H1 (cell line): ENCODE data around the gene VCPKMT. TPM values are rescaled to one million over a fixed set of nuclear protein-coding genes. Genes with fewer than 3 reads are reported as not detected.

ENCODE experiments used
- CTCF ChIA-PET: fragments of 300-600 bp; sonication (Branson Sonifier 250); formaldehyde crosslinking; loops from one replicate; lab custom pipeline; 2021; ENCODE audit not compliant: partially characterized antibody; lab: Charles Lee
- POLR2A ChIA-PET: fragments of 300-600 bp; sonication (Branson Sonifier 250); formaldehyde crosslinking; loops from one replicate; lab custom pipeline; 2021; ENCODE audit warnings: inconsistent platforms; ENCODE audit not compliant: partially characterized antibody; lab: Charles Lee
- DNase-seq, 2 experiments: peaks; one replicate each; pipeline versions ENCODE4 v3.0.0 to v3.0.0-alpha.2; 2010 to 2022; ENCODE audit warnings: low spot score in 2 of 2, low read depth in 1 of 2, mixed read lengths in 1 of 2
- FAIRE-seq: peaks from 2 replicates; lab custom pipeline; 2011; peaks lifted over from hg19 to GRCh38; lab: Jason Lieb, UNC
- H2AFZ ChIP-seq: 2 replicates; pipeline ENCODE4 v1.8.1; 2012; ENCODE audit warnings: low read length, inconsistent platforms
- H2AK5ac ChIP-seq: 2 replicates; pipeline ENCODE4 v1.6.1; 2013; ENCODE audit warnings: low read depth, low read length
- H2BK120ac ChIP-seq: replicated peaks from 2 replicates; pipeline ENCODE3; 2013; ENCODE audit warnings: low read depth, low read length, inconsistent platforms
- H2BK12ac ChIP-seq: 2 replicates; pipeline ENCODE4 v1.6.1; 2013; ENCODE audit warnings: low read depth, low read length
- H2BK15ac ChIP-seq: 2 replicates; pipeline ENCODE4 v1.6.1; 2013; ENCODE audit warnings: low read length
- H2BK20ac ChIP-seq: 2 replicates; pipeline ENCODE4 v1.6.1; 2013; ENCODE audit warnings: low read length
- H2BK5ac ChIP-seq: 2 replicates; pipeline ENCODE4 v1.6.1; 2013; ENCODE audit warnings: low read depth, low read length
- H3K14ac ChIP-seq: 2 replicates; pipeline ENCODE4 v1.6.1; 2013; ENCODE audit warnings: inconsistent platforms; ENCODE audit not compliant: insufficient read length
- H3K18ac ChIP-seq: 2 replicates; pipeline ENCODE4 v1.6.1; 2013; ENCODE audit warnings: low read length; ENCODE audit errors: extremely low read depth
- H3K23ac ChIP-seq: 2 replicates; pipeline ENCODE4 v1.6.1; 2013; ENCODE audit warnings: inconsistent platforms; ENCODE audit not compliant: insufficient read length
- H3K23me2 ChIP-seq: 2 replicates; pipeline ENCODE4 v1.6.1; 2013; ENCODE audit warnings: low read depth, low read length
- H3K27ac ChIP-seq: 2 replicates; pipeline ENCODE4 v1.6.1; 2011; ENCODE audit warnings: low read depth, low read length, inconsistent platforms
- H3K27me3 ChIP-seq, 4 experiments: replicated peaks in 1 of 4; 1 replicate in 1 of 4; 2 replicates in 3 of 4; pipeline versions ENCODE4 v1.6.1 to v1.8.1; 2011 to 2013; ENCODE audit warnings: low read length in 3 of 4, mild to moderate bottlenecking in 3 of 4, inconsistent platforms in 2 of 4, mixed read lengths in 2 of 4, moderate library complexity in 1 of 4; ENCODE audit not compliant: control insufficient read depth in 3 of 4, insufficient read depth in 3 of 4; ENCODE audit errors: extremely low read depth in 1 of 4
- H3K36me3 ChIP-seq, 4 experiments: 2 replicates each; pipeline versions ENCODE4 v1.6.1 to v1.8.1; 2011 to 2013; ENCODE audit warnings: mild to moderate bottlenecking in 4 of 4, low read length in 3 of 4, moderate library complexity in 2 of 4, control low read depth in 1 of 4, inconsistent platforms in 1 of 4; ENCODE audit not compliant: insufficient read depth in 4 of 4, control insufficient read depth in 2 of 4
- H3K4ac ChIP-seq: replicated peaks from 2 replicates; pipeline ENCODE3; 2013; ENCODE audit warnings: low read length, low read depth, mixed read lengths, inconsistent platforms; ENCODE audit not compliant: insufficient read length
- H3K4me1 ChIP-seq, 4 experiments: replicated peaks in 1 of 4; 1 replicate in 1 of 4; 2 replicates in 3 of 4; pipeline versions ENCODE4 v1.6.1 to v1.8.1; 2011 to 2013; ENCODE audit warnings: low read length in 3 of 4, inconsistent platforms in 2 of 4, mixed read lengths in 1 of 4; ENCODE audit not compliant: insufficient read depth in 4 of 4, control insufficient read depth in 3 of 4
- H3K4me2 ChIP-seq, 2 experiments: 2 replicates each; pipeline versions ENCODE4 v1.6.1 to v1.8.1; 2011 to 2013; ENCODE audit warnings: low read depth in 2 of 2, low read length in 2 of 2, control low read depth in 1 of 2, inconsistent platforms in 1 of 2, mild to moderate bottlenecking in 1 of 2; ENCODE audit not compliant: insufficient read depth in 1 of 2
- H3K4me3 ChIP-seq, 4 experiments: fragments of 200-600, 300-600 bp in 1 of 4; sonication (generic), shearing (Covaris generic), sonication (Bioruptor Twin) in 1 of 4; 2 replicates each; pipeline versions ENCODE4 v1.5.1 to v1.8.1; 2011 to 2016; ENCODE audit warnings: low read length in 4 of 4, low read depth in 3 of 4, control low read depth in 2 of 4, inconsistent platforms in 2 of 4, mild to moderate bottlenecking in 2 of 4, mixed read lengths in 1 of 4, moderate library complexity in 1 of 4; ENCODE audit not compliant: insufficient read depth in 2 of 4; ENCODE audit errors: extremely low read depth in 1 of 4
- H3K56ac ChIP-seq: replicated peaks from 2 replicates; pipeline ENCODE3; 2013; ENCODE audit warnings: low read depth, mild to moderate bottlenecking, mixed read lengths, low read length, inconsistent platforms; ENCODE audit not compliant: insufficient read length
- H3K79me1 ChIP-seq: 2 replicates; pipeline ENCODE4 v1.6.1; 2013; ENCODE audit warnings: low read depth, low read length, control low read depth
- H3K79me2 ChIP-seq, 2 experiments: 2 replicates each; pipeline versions ENCODE4 v1.6.1 to v1.8.1; 2012 to 2013; ENCODE audit warnings: low read length in 2 of 2, mild to moderate bottlenecking in 2 of 2, inconsistent platforms in 1 of 2; ENCODE audit not compliant: insufficient read depth in 2 of 2, control insufficient read depth in 1 of 2
- H3K9ac ChIP-seq, 4 experiments: replicated peaks in 1 of 4; 1 replicate in 1 of 4; 2 replicates in 3 of 4; pipeline versions ENCODE4 v1.6.1 to v1.8.1; 2011 to 2013; ENCODE audit warnings: low read depth in 3 of 4, low read length in 3 of 4, control low read depth in 2 of 4, mild to moderate bottlenecking in 2 of 4, moderate library complexity in 2 of 4, inconsistent platforms in 1 of 4; ENCODE audit errors: extremely low read depth in 1 of 4
- H3K9me3 ChIP-seq, 2 experiments: 2 replicates each; pipeline versions ENCODE4 v1.6.1 to v1.8.1; 2012 to 2013; ENCODE audit warnings: mild to moderate bottlenecking in 2 of 2, moderate library complexity in 2 of 2, control low read depth in 1 of 2, inconsistent platforms in 1 of 2, low read depth in 1 of 2, low read length in 1 of 2, mixed read lengths in 1 of 2; ENCODE audit not compliant: insufficient read depth in 2 of 2
- H4K20me1 ChIP-seq, 2 experiments: replicated peaks in 1 of 2; 2 replicates each; pipeline versions ENCODE3 to v1.8.1; 2011 to 2013; ENCODE audit warnings: inconsistent platforms in 2 of 2, low read length in 2 of 2, mild to moderate bottlenecking in 1 of 2; ENCODE audit not compliant: insufficient read depth in 2 of 2, control insufficient read depth in 1 of 2
- H4K5ac ChIP-seq: 2 replicates; pipeline ENCODE4 v1.6.1; 2013; ENCODE audit warnings: low read length, low read depth, mixed read lengths, inconsistent platforms; ENCODE audit not compliant: insufficient read length
- H4K8ac ChIP-seq: 2 replicates; pipeline ENCODE4 v1.8.0; 2013; ENCODE audit warnings: mild to moderate bottlenecking, moderate library complexity, low read length, inconsistent platforms; ENCODE audit not compliant: insufficient read depth; ENCODE audit errors: extremely low read depth
- H4K91ac ChIP-seq: replicated peaks from 2 replicates; pipeline ENCODE3; 2013; ENCODE audit warnings: low read length, mixed read lengths, inconsistent platforms; ENCODE audit not compliant: insufficient read length
- E2F6 ChIP-seq: IDR thresholded peaks from 2 replicates; pipeline ENCODE4 v1.6.1; 2012; ENCODE audit warnings: inconsistent platforms
- EZH2 ChIP-seq: fragments of 200-600 bp; sonication (generic); IDR thresholded peaks from 2 replicates; pipeline ENCODE4 v1.7.1; 2012; ENCODE audit warnings: low read depth, mild to moderate bottlenecking, moderate library complexity, low read length, inconsistent platforms; ENCODE audit not compliant: severe bottlenecking
- FOSL1 ChIP-seq: IDR thresholded peaks from 2 replicates; pipeline ENCODE4 v1.6.1; 2011; ENCODE audit warnings: mild to moderate bottlenecking, low read depth, low read length, moderate library complexity; ENCODE audit not compliant: insufficient read depth
- KDM5A ChIP-seq: fragments of 200-600 bp; IDR thresholded peaks from 2 replicates; pipeline ENCODE4 v1.7.1; 2012; ENCODE audit warnings: mild to moderate bottlenecking, low read length, inconsistent platforms, mixed read lengths
- MAFK ChIP-seq: IDR thresholded peaks from 2 replicates; pipeline ENCODE4 v1.6.1; 2012; ENCODE audit warnings: low read depth, mild to moderate bottlenecking, improper control_type of control experiment, low read length
- RBBP5 ChIP-seq: IDR thresholded peaks from 2 replicates; pipeline ENCODE4 v1.7.1; 2012; ENCODE audit warnings: low read depth, mild to moderate bottlenecking, inconsistent platforms, low read length, moderate library complexity, borderline replicate concordance
- SRF ChIP-seq: IDR thresholded peaks from 2 replicates; pipeline ENCODE4 v1.6.1; 2011; ENCODE audit warnings: mild to moderate bottlenecking, low read depth, low read length, moderate library complexity
- TAF1 ChIP-seq: IDR thresholded peaks from 2 replicates; pipeline ENCODE4 v1.6.1; 2011; ENCODE audit warnings: mild to moderate bottlenecking, low read depth, low read length
- TBP ChIP-seq: IDR thresholded peaks from 2 replicates; pipeline ENCODE4 v1.6.1; 2011; ENCODE audit warnings: low read depth, low read length, improper control_type of control experiment
- TCF12 ChIP-seq: IDR thresholded peaks from 2 replicates; pipeline ENCODE4 v1.6.1; 2011; ENCODE audit warnings: low read depth, mild to moderate bottlenecking, low read length
- WGBS, 2 experiments: shearing (Covaris generic) in 1 of 2; methylation state at CpG; one replicate each; pipeline versions ENCODE4 v1.1.6 to v1.1.7; 2013 to 2015; ENCODE audit warnings: low lambda C conversion rate in 2 of 2, mixed read lengths in 2 of 2, inconsistent platforms in 1 of 2, low coverage in 1 of 2, missing lambda C conversion rate in 1 of 2; ENCODE audit not compliant: insufficient replicate concordance in 2 of 2, insufficient coverage in 1 of 2, insufficient read length in 1 of 2; ENCODE audit errors: extremely low coverage in 1 of 2, missing lambda C conversion rate in 1 of 2; 5-methylcytosine and 5-hydroxymethylcytosine counted together
- polyA plus RNA-seq, 7 experiments: library from polyadenylated mRNA; depleted of rRNA in 3 of 7; stranded (reverse) in 5 of 7; unstranded in 2 of 7; fragments of >200 nt in 5 of 7; fragments of 200-250 nt in 2 of 7; gene quantifications; 1 replicate in 5 of 7; 2 replicates in 1 of 7; 4 replicates in 1 of 7; pipeline versions ENCODE4 v1.2.1 to v1.2.3, GENCODE V29; 2011 to 2013; ENCODE audit warnings: missing spikeins in 2 of 7, mixed read lengths in 2 of 7
- total RNA-seq: library from RNA; stranded (reverse); fragmentation: NEBNext Ultra II Directional; extraction: Animal tissue kit (Norgen Biotek cat#: 25700); gene quantifications from 2 replicates; pipeline ENCODE4 v1.2.1, GENCODE V29; 2021

VCPKMT gene
- total and polyA plus RNA-seq, 2 of the 8 experiments (the other 6 are each of a cell fraction or from before 2014, with no cell fraction given): 3.8 to 7.1 TPM

- Histone ChIP-seq H4K91ac (no peak overlapping the region), H3K23ac (no peak overlapping the region), H2BK5ac (no peak overlapping the region), H4K20me1 (no peaks in the 10 kb centered on the region), H2AK5ac (no peak overlapping the region), H3K14ac (no peak overlapping the region), H3K4ac (no peak overlapping the region), H3K4me2 (no peak overlapping the region), H3K18ac (no peak overlapping the region), H4K5ac (no peak overlapping the region), H3K79me1 (no peaks in the 10 kb centered on the region), H3K9me3 (no peaks in the 10 kb centered on the region), H3K27me3 (no peaks in the 10 kb centered on the region), H2BK120ac (no peak overlapping the region), H2BK20ac (no peak overlapping the region), H3K79me2 (no peaks in the 10 kb centered on the region), H2AFZ (no peak overlapping the region), H3K23me2 (no peaks in the 10 kb centered on the region; the same call in 1 of the 2 replicates), H4K8ac (no peak overlapping the region), H2BK12ac (no peak overlapping the region; the same call in 1 of the 2 replicates), H3K4me3 (no peak overlapping the region), H3K9ac (no peak overlapping the region), H3K4me1 (peaks cover 0 to 3% (median 1%) of the 10 kb centered on the region in 4 experiments; a peak in 2 of 7 replicates), H3K27ac (no peak overlapping the region), H3K36me3 (no peaks in the 10 kb centered on the region), H3K56ac (no peak overlapping the region), H2BK15ac (no peak overlapping the region)
- DNase-seq: no peak
- CTCF ChIA-PET: interaction anchor here (1.9 kb wide), 1 partner anchor 260 kb away, joined by 4 read pairs; no protein-coding TSS in a partner anchor
- TF ChIP-seq KDM5A (no peak), E2F6 (no peak), SRF (no peak), FOSL1 (no peak), TCF12 (no peak), EZH2 (no peak), TAF1 (no peak), RBBP5 (no peak), TBP (no peak), MAFK (no peak)
- FAIRE-seq: no peak
- POLR2A ChIA-PET: interaction anchor here (1.1 to 1.2 kb wide), 2 partner anchors 9 to 13 kb away, joined by 3 to 5 read pairs; no protein-coding TSS in a partner anchor
- WGBS, 2 experiments: 90% methylated on average over 5 of the region's 5 CpGs; no CpG with 5 or more reads in 1 of the 2 experiments
These were observed 5.1 kb upstream of the VCPKMT start for GRCh38 chr14:50121486-50121885.
